Measurements from ENCODE around the gene PPP3CA. TPM values are rescaled to one million over a fixed set of nuclear protein-coding genes. Genes with fewer than 3 reads are reported as not detected.

The PPP3CA gene
- total and polyA plus RNA-seq, 2 of the 13 experiments (the other 11 are each of a cell fraction or from before 2014, with no cell fraction given), result 4.8 to 13.2 TPM

DNA sequence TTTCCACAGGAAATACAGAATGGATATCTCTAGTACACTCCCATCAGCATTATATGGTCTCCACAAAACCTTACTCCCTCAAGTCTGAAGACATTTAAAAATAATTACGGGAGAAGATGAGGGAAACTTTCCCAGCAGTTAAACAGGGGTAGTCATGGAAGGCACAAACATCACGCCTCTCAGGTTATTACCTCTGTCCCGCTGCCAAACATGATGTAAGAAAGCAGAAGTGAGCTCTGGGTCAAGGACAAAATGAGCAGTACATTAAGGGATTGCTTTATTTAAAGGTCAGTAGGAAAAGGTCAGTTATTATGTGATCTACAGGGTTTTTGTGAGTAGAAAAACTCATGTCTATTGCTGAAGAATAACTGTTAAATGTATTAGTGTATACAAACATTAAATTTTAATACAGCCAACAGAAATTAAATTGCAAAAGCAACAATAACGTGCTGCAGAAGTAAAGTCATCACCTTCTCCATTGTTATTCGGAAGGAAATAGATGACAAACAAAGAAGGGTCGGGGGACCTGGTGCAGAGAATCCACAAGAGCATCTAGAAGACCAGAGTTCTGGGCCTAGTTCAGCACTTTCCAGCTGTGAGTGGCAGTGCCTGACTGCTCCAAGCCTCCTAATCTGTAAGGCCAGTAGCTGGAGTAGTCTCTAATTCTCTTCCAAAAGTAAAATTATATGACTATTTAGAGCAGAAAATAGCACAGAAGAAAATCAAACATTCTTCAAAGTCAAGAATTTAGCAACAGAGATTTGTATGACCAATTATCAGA is 171.2 kb downstream of the PPP3CA start (continued):
- TF ChIP-seq NR3C1 (CRISPR knock-in tag; IDR thresholded peaks at IDR 0.05) (no peak), ZNF720 (CRISPR knock-in tag; IDR thresholded peaks at IDR 0.05) (no peak), KDM5A (IDR thresholded peaks at IDR 0.05; ENCODE audit: borderline replicate concordance, low read length) (no peak), ZMYM4 (CRISPR knock-in tag; IDR thresholded peaks at IDR 0.05) (peak; percentile 71; the same call in 1 of the 2 replicates), ZBTB25 (CRISPR knock-in tag; IDR thresholded peaks at IDR 0.05) (no peak), ZNF580 (CRISPR knock-in tag; IDR thresholded peaks at IDR 0.05; ENCODE audit: borderline replicate concordance, low read depth) (no peak), ETS1 (CRISPR knock-in tag; IDR thresholded peaks at IDR 0.05) (no peak), U2AF1 (optimal IDR thresholded peaks at IDR 0.05; ENCODE audit: low read depth, low read length) (no peak), ARHGAP35 (CRISPR knock-in tag; IDR thresholded peaks at IDR 0.05; ENCODE audit: borderline replicate concordance) (no peak), ZSCAN22 (CRISPR knock-in tag; IDR thresholded peaks at IDR 0.05) (no peak), HNRNPK (IDR thresholded peaks at IDR 0.05; ENCODE audit: low read depth, low read length, poor library complexity, severe bottlenecking) (no peak), ZNF343 (CRISPR knock-in tag; IDR thresholded peaks at IDR 0.05) (no peak), NR2F2 (IDR thresholded peaks at IDR 0.05; ENCODE audit: borderline replicate concordance, low read depth) (peak; percentile 60; the same call in 1 of the 2 replicates), REXO4 (CRISPR knock-in tag; IDR thresholded peaks at IDR 0.05; ENCODE audit: borderline replicate concordance) (no peak), ZNF790 (CRISPR knock-in tag; IDR thresholded peaks at IDR 0.05; ENCODE audit: borderline replicate concordance) (no peak), MAFK (conservative IDR thresholded peaks at IDR 0.05 in 1 of 2, IDR thresholded peaks at IDR 0.05 in 1 of 2; ENCODE audit: low read length in 2 of 2) (no peak), KAT8 (CRISPR knock-in tag; IDR thresholded peaks at IDR 0.05) (no peak)
- TF ChIP-seq, protein P1, sequence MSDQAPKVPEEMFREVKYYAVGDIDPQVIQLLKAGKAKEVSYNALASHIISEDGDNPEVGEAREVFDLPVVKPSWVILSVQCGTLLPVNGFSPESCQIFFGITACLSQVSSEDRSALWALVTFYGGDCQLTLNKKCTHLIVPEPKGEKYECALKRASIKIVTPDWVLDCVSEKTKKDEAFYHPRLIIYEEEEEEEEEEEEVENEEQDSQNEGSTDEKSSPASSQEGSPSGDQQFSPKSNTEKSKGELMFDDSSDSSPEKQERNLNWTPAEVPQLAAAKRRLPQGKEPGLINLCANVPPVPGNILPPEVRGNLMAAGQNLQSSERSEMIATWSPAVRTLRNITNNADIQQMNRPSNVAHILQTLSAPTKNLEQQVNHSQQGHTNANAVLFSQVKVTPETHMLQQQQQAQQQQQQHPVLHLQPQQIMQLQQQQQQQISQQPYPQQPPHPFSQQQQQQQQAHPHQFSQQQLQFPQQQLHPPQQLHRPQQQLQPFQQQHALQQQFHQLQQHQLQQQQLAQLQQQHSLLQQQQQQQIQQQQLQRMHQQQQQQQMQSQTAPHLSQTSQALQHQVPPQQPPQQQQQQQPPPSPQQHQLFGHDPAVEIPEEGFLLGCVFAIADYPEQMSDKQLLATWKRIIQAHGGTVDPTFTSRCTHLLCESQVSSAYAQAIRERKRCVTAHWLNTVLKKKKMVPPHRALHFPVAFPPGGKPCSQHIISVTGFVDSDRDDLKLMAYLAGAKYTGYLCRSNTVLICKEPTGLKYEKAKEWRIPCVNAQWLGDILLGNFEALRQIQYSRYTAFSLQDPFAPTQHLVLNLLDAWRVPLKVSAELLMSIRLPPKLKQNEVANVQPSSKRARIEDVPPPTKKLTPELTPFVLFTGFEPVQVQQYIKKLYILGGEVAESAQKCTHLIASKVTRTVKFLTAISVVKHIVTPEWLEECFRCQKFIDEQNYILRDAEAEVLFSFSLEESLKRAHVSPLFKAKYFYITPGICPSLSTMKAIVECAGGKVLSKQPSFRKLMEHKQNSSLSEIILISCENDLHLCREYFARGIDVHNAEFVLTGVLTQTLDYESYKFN (CRISPR knock-in tag; conservative IDR thresholded peaks at IDR 0.05), result 0 out of 2 replicates have a peak, but pooled peaks have one; percentile 17
- TF ChIP-seq, protein P2, sequence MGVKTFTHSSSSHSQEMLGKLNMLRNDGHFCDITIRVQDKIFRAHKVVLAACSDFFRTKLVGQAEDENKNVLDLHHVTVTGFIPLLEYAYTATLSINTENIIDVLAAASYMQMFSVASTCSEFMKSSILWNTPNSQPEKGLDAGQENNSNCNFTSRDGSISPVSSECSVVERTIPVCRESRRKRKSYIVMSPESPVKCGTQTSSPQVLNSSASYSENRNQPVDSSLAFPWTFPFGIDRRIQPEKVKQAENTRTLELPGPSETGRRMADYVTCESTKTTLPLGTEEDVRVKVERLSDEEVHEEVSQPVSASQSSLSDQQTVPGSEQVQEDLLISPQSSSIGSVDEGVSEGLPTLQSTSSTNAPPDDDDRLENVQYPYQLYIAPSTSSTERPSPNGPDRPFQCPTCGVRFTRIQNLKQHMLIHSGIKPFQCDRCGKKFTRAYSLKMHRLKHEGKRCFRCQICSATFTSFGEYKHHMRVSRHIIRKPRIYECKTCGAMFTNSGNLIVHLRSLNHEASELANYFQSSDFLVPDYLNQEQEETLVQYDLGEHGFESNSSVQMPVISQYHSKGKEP (CRISPR knock-in tag; IDR thresholded peaks at IDR 0.05), result no peak
- TF ChIP-seq, protein P3, sequence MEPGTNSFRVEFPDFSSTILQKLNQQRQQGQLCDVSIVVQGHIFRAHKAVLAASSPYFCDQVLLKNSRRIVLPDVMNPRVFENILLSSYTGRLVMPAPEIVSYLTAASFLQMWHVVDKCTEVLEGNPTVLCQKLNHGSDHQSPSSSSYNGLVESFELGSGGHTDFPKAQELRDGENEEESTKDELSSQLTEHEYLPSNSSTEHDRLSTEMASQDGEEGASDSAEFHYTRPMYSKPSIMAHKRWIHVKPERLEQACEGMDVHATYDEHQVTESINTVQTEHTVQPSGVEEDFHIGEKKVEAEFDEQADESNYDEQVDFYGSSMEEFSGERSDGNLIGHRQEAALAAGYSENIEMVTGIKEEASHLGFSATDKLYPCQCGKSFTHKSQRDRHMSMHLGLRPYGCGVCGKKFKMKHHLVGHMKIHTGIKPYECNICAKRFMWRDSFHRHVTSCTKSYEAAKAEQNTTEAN (CRISPR knock-in tag; conservative IDR thresholded peaks at IDR 0.05), result no peak
